Mesenteric fat pad (tissue), 1 donor: Measurements from ENCODE around the gene NR2C2. TPM values are rescaled to one million over a fixed set of nuclear protein-coding genes. Genes with fewer than 3 reads are reported as not detected.

Experiments
- DNase-seq: peaks from one replicate; pipeline ENCODE4 v3.0.0-alpha.2; 2020; ENCODE audit warnings: low spot score
- total RNA-seq: library from RNA; stranded (reverse); fragmentation: NEBNext Ultra II Directional; extraction: Animal tissue kit (Norgen Biotek cat#: 25700); gene quantifications from one replicate; pipeline ENCODE4 v1.2.1, GENCODE V29; 2021
- donor health status: DM: yes; HTN: yes; CAD: no.

The NR2C2 gene
- total RNA-seq, 1 donor from 2014 or later: 32.9 TPM

DNA sequence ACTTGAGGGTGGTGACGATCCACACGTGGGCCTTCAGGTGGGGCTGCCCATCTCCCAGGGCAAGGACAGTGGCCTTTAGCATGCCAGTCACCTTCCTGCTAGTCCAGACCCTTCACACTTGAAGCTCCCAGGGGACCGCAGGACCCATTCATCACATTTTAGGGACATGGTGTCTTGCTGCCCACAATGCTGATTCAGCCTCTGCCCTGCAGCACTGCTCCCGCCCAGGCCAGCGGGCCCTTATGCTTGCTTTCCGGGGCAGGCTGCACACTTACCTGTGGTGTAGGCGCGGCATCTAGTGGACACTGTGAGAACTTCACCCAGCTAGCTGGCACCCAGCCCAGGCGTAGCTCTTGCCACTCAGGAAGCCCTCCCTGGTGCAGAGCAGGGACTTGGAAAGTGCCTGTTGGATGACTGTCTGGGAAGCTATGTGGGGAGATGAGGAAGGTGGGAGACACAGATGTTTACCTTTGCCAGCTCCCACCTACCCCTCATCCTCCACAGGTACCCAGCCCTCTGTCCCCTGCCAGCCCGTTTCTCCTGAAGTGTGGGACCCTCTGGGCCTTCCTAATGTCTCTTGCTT, 26.3 kb upstream of the NR2C2 start:
- peak; percentile 97 for DNase-seq

DNA sequence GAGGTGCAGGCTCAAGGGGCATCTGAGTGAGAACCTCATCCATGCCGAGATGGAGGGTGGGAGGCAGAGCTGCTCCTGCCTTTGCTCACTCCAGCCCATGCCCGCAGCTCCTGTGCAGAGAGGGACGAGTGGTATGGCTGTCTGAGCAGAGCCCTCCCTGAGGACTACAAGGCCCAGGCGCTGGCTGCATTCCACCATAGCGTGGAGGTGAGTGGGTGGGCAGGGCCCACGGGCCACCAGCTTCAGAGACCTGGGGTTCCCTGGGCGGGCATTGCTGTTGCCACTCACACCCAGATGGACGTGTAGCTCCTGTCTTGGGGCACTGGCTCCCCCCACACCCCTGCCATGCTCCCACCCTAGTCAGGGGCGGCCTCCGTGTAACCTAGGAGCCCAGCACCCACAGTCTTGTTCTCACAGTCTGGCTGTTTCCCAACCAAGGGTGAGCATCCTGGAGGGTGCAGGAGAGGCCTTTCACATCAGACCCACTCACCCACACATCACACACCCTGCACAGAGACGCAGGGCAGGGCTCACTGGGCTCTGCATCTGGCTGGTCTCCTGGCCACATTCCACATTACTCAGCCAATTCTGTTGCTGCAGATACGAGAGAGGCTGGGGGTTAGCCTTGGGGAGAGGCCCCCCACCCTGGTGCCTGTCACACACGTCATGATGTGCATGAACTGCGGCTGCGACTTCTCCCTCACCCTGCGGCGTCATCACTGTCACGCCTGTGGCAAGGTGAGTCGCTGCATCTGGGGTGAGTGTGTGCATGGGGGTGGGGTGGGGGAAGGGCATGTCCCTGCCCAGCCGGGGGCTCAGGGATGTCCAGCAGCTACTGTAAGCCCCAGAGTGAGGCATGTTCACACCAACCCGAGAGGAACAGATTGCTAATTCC, 25.3 kb upstream of the NR2C2 start:
- no peak for DNase-seq

DNA sequence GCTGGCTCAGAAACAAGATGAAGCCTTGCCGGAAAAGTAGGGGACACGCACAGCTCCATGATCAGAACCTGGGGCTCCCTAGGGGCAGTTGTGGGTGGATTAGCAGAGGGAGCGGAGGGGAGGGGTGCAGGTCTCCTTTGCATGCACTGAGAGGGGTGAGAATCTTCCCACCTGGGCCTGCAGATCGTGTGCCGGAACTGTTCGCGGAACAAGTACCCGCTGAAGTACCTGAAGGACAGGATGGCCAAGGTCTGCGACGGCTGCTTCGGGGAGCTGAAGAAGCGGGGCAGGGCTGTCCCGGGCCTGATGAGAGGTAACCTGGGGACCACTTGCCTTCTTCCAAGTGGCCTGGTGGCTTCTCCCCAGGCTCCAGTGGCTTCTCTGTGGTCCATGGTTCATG, 24.5 kb upstream of the NR2C2 start:
- no peak for DNase-seq

DNA sequence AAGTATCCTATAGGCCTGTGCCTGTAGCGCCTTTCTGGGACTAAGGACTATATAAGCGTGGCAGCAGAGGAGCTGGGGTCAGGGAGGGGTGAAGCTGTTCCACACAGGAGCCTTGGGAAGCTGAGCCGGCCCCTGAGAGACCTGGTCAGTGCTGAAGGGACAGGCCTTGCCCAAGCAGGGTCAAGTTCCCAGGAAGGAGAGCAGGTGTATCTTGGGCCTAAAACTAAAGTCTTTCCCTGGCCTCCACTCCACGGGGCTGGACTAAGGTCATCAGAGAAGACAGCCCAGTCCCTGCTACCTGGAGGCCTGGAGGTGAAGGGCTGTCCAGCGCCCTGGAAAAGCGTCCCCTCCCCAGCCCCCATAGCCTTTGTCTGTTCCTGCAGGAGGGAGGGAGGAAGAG, 23.9 kb upstream of the NR2C2 start:
- DNase-seq: no peak

DNA sequence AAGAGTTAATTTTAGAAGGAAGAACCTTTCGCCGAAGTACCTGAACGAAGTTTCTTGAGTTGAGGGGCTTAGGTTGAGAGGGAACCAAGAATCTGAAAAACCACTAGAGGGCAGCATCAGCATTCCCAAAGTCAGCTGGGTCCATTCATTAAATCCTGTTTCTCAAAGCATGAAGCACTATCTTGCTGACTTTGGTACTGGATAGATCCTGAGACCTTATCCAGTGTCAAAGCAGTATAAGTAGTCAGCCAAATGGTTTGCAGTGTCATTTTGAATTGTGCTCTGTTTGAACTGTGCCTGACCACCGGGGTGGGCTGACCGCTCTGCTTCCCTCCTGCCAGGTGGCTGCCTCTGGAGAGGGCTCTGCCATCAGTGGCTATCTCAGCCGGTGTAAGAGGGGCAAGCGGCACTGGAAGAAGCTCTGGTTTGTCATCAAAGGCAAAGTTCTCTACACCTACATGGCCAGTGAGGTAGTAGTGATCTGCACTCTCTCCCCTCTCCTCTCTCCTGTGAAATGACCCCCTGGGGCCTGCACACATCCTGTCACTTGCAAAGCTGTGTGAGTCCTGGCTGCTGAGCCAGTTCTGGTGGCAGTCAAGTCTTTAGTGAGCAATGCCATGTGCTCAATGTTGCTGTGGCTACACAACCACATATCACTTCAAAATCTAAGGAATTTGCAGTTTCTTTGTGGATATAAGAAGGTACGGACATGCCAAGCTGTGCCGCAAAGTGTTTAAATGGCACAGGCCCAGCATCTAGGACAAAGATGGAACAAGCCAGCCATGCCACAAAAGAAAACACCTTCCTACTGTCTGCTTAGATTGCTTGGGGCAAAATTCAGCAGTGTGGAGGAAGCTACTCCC, 21.4 kb upstream of the NR2C2 start:
- DNase-seq: no peak

DNA sequence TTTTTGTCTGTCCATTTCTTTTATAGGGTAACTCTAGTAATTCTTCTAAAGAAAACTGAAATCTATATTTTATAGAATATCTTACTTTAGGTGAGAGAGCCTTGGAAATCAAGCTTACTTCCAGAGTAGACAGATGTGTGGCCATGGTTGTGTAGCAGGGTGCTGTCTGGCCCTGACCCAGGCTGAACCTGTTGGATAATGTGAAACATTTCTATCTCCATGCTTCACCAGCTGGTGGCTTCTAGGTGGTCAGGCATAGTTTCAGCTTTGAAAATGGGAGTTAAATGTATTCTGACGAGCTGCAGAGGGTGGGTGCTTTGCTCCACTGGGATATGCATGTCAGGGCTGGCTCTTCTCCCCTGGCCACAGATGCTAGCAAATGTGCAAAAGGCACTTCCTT, 20.8 kb upstream of the NR2C2 start:
- no peak for DNase-seq

DNA sequence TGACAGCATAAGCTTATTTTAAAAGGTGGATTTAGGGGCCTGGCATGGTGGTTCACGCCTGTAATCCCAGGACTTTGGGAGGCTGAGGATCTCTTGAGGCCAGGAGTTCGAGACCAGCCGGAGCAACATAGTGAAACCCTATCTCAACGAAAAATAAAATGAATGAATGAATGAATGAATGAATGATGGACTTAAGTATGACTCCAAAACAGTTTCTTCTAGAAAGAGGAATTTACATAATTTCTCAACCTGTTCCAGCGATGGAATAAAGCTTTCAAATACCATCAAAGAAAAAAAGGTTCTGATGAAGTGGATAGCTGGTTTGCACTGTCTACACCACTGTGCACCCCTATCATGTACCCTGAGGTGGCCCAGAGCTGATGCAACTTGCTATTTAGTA, 20.1 kb upstream of the NR2C2 start:
- DNase-seq: no peak

DNA sequence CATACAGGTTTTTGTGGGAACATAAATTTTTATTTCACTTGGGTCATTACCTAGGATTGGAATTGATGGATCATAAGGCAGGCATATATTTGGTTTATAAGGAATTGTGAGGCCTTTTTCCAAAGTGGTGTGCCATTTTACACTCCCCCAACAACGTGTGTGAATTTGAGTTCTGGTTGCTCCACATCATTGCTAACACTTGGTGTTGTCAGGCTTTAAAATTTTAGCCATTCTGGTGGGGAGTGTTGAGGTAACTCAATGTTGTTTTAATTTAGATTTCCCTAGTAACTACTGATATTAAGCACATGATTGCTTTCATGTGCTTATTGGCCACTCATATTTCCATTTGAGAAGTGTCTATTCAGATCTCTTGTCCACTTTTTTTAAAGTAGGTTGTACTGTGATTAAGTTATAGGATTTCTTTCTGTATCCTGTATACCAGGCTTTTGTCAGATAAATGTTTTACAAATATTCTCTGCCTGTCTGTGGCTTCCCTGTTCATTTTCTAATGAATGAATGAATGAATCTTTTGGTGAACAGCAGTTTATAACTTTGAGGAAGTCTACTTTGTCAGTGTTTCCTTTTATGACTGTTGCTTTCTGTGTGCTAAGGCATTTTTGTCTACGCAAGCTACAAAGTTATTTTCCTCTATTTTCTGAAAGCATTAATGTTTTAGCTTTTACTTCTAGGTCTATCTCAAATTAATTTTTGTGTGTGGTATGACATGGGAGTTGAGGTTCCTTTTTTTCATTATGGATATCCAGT, 17.9 kb upstream of the NR2C2 start:
- DNase-seq: no peak

DNA sequence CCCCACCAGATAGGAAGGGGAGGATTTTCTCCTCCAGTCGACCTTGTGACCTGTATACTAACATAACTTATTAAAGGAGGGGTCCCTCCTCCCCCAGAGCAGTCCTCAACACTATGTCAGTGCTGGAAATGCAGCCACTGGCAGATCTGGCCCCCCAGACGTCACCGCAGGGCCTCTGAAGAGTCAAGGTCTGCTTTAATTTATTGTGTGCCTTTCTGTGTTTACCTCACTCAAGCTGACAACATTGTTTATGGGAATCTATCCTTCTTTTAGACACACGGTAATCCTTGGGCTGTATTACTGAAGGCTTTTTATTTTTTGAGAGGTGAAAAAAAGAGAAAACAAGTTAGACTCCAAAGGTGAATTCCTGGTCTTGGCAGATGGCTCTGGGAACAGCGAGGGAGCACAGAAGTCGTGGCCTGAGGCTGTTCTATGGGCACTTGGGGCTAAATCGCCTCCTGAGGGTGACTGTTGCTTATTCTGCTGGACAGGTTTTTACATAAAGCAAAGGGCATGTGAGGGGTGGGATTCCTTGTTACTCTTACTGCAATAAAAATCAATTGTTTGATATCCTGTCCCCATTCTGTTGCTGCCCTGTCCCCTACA, 13.5 kb upstream of the NR2C2 start:
- no peak for DNase-seq

DNA sequence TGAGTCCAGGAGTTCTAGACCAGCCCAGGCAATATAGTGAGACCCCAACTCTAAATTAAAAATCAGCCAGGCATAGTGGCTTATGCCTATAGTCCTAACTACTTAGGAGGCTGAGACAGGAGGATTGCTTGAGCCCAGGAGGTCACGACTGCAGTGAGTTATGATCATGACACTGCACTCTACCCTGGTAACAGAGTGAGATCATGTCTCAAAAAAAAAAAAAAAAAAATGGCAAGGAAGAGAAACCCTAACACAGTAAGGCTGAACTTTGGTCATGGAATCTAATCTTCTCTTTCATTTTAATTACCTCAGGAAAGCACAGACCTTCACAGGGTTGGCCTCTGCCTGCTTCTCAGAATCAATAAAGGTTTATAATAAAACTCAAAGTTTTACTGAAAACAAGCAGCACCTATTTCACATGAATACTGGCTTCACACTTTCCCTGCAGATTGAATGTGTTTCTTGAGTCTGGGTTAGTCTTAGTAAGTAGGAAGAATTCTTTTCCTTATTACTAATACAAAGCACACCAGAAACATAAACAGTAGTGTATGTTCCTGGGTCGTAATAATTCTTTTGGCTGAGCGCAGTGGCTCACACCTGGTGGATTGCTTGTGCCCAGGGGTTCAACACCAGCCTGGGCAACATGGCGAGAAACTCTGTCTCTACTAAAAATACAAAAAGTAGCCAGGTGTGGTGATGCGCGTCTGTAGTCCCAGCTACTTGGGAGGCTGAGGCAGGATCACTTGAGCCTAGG, 11.6 kb upstream of the NR2C2 start:
- DNase-seq: no peak

DNA sequence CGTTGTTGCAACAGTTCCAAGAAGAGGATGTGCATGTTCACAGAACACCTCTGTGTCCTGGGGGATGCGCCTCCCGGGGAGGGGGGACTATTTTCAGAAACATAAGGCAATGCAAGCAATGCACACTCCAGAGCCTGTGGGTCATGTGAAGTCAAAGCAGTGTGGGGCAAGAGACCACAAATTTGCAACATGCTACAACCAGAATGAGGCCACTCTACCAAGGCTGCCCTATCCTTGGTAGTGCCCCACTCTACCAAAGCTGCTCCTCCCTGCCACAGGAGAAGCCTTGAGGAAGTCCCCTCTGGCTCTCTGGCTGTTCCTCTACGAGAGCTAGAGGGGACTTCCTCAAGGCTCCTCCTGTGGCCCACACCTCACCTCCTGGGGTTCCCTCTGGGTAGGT, 8.4 kb upstream of the NR2C2 start:
- DNase-seq: no peak

DNA sequence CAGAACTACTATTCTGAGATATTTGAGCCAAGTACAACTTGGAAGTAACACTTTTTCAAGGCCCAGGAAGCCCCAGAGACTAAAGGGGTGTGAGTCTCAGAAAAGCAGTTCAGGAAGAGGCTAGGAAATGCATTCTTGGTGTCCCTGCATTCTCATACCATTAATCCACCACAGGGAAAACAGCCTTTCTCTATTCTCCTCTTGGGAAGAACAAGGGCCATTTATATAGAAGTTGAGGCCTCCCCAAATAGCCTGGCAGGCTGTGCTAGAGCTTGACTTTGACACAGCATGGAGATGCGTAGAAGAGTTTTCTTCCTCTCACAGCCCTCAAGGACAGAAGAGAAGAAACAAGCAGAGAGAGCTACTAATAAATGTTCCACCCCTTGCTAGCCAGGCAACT, 5.5 kb upstream of the NR2C2 start:
- no peak for DNase-seq

DNA sequence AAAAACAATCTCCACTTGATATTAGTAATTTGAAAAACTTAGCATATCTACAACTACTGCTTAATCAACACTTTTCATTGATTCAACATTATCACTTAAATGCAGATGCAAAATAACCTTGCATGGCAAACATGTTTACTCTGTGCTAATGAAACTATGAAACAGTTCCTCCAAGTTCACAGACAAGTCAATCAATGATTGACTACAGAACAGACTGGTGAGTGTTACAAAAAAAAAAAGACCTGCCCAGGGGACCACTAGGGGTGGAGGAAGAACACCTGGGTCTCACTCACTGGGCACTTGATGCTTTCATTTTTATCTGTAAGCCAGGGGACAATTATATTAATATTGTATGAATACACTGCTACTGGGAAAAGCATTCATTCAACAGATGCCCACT, 4.3 kb upstream of the NR2C2 start:
- no peak for DNase-seq

DNA sequence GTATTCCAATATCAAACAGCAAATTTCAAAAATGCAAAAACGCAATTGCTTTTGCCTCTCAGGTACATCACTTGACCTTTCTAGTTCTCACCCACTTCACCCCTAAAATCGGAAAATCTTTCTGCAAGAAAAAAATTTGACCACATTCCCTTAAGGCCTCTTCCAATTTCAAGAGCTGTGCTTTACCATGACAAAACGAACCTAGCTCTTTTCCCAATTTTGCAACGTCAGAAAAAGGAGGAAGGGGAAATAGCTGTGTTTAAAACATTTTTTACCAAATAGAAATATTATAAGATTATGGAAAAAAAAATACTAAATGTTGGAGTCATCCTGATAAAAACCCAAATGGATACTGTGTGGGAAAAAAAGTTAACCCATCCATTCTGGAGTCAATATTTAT, 1.1 kb upstream of the NR2C2 start:
- DNase-seq: no peak

DNA sequence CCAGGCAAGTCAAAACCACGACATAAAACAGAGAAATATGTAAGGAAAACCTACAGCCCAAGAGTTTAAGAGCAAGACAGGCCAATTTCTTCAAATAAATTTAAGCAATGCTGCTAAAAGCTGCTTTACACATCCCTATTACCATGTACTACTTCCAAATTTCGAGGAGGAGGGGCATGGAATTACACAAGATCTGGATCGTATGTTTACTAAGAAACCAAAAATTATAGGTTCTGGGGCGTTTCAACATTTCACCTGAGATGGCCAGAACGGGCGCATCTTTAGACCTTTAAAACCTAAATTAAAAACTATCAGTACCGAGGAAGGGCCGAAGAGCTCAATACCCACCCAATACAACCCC, 664 bp upstream of the NR2C2 start:
- no peak for DNase-seq

DNA sequence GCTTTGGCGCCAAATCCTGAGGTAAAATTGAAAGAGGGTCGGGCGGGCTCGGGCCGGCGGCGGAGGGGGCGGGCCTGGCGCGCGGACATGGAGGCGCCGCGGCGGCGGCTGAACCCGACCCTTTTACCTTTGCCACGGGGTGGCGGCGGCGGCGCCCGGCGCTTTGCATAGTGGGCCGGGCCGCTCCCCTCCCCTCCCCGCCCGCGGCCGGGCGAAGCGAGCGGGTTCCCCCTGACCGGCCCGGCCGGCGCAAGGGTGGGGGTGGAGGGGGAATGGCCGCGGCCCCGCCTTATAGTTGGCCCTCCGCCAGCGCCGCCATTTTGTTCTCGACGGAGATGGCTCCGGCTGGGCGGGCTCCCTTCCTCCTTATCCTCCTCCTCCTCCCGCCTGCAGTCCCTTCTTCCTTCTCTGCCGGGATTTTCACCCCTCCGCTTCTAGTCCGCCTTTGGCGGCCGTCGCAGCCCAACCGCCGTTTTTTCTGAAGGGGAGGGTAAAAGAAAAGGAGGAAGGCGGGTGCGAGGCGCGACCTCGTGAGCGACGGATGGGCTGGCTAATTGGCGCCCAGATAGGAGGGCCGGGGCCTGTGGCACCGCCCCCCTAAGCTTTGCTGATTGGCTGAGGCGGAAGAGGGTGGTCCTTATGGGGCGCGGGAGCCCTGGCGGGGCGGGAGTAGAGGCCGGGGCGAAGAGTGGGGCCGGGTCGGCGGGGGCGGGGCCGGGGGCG, 664 bp downstream of the NR2C2 start:
- DNase-seq: peak; percentile 99

DNA sequence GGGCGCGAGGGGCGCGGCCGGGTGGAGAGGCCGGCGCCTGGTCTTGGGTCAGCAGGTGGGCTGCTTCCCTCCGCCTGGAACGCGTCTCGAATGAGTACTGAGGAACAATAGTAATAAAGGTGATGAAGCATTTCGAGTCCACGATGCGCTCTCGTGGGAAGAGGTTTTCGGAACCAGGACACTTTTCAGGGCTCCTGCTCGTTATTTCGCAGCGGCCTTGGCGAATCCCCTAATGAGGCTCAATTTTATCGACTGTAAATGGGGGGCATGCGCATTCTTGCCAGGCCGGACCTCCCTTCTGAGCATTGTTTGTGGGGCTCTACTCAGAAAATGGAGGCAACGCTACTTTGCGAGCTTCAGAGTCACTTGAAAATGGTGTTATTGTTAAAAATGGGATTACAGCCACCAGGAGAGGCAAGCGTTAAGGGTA, 1.2 kb downstream of the NR2C2 start:
- no peak for DNase-seq

DNA sequence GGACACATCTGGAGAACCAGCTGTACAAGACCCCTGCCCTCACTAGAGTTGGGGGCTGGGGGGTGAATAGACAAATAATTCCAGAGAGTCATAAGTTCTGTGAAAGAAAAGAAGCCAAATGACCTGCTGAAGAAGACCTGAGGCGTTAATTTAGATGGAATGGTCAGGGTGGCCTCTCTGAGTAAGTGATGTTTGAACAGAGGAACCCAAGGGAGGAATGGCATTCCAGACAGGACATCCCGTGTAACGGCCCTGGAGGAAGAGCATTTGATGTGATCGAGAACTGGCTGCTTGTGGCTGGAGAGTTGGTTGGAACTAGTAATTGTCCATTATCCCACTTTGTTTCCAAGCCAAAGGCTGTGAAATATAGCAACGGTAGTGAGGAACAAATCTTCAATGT, 1.7 kb downstream of the NR2C2 start:
- DNase-seq: no peak

DNA sequence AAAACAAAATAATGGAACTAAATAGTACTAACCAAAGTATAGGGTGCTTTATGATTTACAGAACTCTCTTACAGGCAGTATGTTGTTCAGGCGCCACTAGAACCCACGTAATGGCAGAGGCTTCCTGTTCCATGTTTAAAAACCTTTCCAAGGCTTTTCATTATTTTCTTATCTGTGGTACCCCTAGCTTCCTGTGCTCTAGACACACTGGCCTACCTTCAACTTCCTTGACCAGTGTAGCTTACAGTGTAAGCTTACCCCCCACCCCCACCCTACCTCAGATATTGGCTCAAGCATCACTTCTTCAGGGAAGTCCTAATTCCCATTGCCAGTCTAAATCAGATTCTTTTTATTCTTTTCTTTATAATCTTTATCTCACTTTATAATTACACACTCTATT, 2.9 kb downstream of the NR2C2 start:
- DNase-seq: no peak

DNA sequence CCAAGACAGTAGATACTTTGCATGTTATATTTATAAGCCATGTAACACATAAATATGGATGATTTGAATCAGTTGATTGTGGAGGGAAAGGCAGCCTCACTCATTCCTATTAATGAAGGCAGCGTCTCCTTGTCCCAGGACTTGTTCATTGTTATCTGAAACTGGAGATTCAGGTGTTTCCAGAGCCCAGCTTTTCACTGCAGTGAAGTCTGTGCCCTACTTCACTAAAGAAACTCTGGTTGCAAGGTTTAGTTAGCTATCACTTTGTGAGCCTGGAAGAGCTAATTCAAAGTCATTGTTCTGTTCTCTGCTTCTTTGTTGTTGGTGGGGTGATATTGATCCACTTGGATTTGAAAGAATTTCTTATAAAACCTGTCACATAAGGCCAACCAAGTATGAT, 9.8 kb downstream of the NR2C2 start:
- no peak for DNase-seq
